CD4-positive, alpha-beta T cell treated with Interleukin-6 at 100 ng/mL for 8 hours (primary cell): ENCODE data around the gene AP4M1.
"Not testable (repeated sequence)": the region's sequence is repeated elsewhere in the genome, so short reads cannot be mapped to it uniquely, and the experiment has no call there.

Experiments used
- DNase-seq: peaks from one replicate; pipeline ENCODE4 v3.0.0-alpha.2; 2020; ENCODE audit warnings: mixed read lengths, low spot score

AP4M1 gene

DNA sequence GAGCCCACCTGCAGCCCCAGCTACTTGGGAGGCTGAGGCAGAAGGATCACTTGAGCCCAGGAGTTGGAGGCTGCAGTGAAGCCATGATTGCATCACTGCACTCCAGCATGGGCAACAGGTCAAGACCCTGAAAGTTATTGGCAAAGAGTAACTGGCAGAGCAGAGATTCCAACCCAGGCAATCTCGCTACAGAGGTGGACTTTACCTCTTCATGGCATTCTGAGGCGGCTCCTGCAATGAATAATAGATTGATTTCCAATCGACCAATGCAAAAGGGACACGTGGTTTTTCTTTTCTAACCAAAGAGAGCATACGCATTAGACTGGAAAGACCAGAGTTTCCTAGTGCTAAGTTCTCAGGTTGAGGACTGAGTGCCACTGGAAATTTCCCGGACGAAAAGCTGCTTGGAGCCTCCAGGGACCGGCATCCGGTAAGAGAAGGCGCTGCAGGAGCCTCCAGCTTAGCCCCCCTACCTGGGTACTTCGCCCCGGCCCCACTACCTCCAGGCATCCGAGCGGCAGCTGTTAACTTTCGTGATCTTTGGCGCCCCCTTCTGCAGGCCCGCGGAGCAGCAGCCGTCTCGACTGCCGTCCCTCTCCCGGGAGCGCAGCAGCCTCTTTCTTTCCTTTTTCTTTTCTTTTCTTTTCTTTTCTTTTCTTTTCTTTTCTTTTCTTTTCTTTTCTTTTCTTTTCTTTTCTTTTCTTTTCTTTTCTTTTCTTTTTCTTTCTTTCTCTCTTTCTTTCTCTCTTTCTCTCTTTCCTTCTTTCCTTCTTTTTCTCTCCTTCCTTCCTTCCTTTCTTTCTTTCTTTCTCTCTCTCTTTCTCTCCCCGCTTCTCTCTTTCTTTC is 29.4 kb downstream of the AP4M1 start:
- DNase-seq: peak; percentile 81

DNA sequence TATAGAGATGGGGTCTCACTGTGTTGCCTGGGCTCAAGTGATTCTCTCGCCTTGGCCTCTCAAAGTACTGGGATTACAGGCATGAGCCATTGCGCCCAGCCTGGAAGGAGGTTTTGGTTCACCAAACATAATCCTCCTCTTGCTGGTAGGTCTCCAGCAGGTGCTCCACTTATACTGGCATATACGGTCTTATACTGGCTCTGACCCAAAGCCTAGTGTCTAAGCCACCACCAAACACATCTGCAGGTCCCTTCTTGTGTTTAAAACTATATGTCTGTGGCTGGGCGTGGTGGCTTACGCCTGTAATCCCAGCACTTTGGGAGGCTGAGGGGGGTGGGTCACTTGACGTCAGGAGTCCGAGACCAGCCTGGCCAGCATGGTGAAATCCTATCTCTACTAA is 30.7 kb downstream of the AP4M1 start:
- DNase-seq: no peak

DNA sequence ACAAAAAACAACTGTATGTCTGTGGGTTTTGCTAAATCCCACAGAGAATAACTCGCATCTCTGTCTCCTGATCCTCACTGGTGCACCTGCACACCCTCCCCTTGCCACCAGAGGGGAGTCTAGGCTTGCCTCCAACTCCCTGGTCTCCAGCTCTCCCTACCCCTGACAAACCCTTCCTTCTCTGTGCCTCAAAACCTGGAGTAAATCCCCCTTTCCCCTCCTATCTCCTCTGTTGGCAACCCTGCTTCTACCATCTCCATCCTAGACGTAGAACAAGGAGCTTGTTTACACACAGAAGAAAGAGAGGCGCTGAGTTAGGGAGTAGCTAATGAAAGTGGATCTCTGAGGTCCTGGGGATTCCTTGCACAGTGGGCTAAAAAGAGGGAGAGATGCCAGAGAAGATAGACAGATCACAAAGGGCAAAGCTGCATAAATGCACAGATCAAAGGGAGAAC is 31.3 kb downstream of the AP4M1 start:
- peak; percentile 73 for DNase-seq

DNA sequence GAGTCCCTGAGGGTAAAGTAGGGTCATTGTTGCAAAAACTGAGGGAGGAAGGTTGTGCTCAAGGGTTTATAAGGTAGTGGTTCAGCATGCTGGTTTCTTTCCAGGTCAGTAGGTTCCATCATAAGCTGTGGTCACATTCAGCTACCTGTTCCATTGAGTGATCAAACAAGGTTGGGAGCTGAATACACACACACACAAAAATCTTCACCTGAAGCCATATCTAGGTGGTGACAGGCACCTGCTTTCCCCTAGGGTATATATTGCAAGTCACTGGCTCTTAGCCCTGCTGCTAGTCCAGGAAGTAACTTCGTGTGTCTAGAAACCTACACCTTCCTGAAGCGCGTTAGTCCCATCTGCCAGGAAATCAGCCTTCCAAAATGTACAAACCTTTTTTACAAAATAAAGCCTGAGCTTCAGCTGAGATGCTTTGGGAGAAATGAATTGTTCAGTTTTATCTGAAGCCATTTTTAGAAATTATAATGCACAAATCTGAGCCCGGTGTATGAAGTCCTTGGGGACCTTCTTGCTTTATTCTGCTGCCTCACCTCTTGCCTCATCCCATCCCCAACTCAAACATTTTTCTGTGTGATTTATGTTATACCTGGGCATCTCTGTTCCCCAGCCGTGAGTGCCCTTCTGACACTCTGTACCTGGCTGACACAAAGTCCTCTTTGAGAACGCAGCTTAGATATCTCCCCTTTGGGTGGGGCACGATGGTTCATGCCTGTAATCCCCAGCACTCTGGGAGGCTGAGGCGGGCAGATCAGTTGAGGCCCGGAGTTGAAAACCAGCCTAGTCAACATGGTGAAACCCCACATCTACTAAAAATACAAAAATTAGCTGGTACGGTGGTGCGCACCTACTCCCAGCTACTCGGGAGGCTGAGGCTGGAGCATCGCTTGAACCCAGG is 36.7 kb downstream of the AP4M1 start:
- DNase-seq: no peak

DNA sequence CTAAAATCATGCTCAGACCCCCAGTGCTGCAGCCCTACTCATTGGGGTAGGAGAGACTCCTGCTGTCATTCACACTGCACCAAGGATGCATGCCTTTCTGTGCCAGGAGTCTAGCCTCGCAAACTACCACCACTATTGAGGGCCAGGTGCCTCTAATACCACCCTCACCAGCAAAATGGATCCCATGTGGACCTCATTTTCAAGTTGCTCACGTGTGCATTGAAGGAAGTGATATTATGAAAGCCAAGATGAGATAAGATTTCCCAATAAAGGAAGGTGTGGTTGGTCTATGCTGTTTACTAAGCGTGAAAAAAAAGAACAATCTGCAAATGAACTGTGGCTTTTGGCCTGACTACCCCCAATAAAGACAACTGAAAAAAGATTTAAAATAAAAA is 40.1 kb downstream of the AP4M1 start:
- no peak for DNase-seq

DNA sequence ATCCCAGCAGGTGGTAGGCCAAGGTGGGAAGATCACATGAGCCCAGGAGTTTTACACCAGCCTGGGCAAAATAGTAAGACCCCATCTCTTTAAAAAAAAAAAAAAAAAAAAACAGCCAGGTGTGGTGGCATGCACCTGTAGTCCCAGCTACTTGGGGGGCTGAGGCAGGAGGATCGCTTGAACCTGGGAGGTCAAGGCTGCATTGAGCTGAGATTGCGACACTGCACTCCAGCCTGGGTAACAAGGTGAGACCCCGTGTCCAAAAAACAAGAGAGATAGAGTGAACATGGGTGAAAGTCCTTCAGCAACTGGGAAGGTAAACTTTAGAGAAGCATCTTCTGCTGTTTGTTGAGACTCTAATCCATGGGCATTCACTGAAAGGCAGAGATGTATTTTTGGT is 41.0 kb downstream of the AP4M1 start:
- no peak for DNase-seq

DNA sequence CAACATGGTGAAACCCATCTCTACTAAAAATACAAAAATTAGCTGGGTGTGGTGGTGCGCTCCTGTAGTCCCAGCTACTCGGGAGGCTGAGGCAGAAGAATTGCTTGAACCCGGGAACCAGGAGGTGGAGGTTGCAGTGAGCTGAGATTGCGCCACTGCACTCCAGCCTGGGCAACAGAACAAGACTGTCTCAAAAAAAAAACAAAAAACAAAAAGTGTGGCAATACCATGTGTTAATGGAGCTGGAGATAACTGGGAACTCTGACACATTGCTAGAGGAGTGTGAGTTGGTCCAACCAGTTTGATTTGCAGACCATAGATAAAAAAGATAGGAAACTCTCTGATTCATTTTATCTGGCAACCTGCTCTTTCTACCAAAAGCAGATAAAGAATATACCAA is 44.9 kb downstream of the AP4M1 start:
- DNase-seq: not testable (repeated sequence)

DNA sequence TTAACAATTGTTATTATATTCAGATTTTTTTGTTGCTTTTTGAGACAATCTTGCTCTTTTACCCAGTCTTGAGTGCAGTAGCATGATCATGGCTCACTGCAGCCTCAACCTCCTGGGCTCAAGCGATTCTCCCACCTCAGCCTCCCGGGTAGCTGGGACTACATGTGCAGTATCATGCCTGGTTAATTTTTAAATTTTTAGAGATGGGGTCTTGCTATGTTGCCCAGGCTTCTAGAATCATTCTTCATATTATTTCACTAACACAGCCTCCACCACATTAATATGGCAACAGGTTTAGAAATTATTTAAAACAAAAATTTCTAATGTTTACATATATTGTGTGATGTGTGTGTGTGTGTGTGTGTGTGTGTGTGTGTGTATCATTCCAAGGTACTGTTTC is 45.8 kb downstream of the AP4M1 start:
- no peak for DNase-seq

DNA sequence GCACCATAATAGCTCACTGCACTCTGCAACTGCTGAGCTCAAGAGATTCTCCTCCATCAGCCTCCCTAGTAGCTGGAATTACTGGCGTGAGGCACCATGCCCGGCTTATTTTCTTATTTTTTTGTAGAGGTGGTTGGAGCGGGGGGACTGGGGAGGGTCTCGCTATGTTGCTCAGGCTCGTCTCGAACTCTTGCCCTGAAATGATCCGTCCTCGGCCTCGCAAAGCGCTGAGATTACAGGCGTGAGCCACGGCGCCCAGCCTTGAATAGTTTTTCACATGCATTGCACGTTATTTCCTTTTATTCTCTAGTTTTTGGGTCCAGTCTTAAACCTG is 46.7 kb downstream of the AP4M1 start:
- no peak for DNase-seq

DNA sequence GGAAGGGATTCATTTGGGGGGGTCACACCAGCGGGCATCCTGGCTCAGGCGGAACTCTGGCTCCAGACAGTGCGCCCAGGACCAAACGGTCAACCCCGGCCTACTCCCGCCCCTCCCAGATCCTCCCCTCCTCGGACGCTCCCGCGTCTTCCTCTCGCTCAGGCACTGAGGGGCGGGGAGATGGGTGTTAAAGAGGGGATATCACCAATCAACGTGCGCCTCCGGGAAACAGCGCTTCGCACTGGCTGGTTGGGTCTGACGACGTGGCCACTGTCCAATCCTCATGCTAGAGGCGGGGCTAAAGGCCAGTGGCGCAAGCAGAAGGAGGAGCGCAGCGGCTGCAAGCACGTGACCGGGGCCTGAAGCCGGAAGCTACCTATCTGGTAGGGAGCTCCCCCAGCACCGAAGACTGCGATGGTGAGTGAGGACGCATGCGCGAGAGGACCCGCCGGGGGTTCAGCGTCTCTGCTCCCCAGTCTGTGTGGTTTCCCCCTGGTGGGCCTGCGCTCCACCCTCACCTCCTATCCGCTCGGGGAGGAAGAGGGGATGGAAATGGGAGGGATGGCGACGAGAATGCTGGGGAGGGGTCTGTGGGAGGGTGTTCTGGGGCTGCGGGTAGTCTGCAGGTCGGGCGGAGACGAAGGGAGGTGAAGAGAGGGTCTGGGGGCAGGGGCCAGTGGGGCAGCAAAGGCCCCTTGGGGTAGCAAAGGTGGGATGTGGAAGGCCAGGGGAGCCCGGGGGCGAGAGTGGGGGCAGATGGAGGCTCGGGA is 47.3 kb downstream of the AP4M1 start, which contains the start of gene LAMTOR4:
LAMTOR4 (plus strand) TSS at position 360 of the 770 bp plus-strand sequence; CDS start at position 415, 55 bp downstream.
- peak; percentile 99 for DNase-seq

DNA sequence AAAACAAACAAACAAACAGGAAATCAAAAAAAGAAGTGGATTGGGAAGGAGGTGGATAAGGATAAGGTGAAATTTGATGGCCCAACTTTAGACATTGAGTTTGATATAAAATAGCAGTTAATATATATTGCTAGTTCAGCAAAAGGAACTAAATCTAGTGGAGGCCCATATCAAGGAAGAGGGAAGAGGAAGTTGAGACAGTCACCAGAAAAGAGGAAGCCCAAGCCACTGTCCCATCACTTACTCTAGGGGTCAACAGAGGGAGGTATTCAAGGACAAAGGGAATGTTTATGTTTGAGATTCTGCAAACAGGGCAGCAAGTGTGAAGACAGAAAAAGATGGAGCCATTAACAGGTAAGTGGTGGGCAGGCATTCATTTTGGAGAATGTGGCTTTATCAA is 51.0 kb downstream of the AP4M1 start:
- no peak for DNase-seq

DNA sequence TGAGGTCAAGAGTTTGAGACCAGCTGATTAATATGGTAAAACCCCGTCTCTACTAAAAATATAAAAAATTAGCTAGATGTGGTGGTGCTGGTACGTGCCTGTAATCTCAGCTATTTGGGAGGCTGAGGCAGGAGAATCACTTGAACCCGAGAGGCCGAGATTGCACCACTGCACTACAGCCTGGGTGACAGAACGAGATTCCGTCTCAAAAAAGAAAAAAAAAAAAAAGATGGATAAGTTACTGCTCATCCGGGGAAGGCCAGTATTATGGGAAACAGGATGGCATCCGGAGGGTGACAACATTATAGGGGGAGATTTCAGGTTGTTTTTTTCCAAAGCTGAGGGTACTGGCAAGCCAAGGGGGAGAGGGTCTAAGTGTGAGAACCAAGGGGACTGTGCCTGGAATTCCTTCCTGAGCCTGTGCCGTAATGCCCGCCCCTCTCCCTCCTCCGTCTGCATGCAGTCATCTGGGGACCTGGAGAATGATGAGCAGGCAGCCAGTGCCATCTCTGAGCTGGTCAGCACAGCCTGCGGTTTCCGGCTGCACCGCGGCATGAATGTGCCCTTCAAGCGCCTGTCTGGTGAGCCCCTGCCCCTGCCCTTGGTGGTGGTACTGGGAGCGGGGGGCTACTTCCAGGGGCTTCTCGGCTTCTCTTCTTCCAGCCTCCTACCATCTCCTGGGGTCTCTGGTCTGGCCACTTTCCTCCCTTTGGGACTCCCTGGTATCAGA is 51.7 kb downstream of the AP4M1 start:
- no peak for DNase-seq

DNA sequence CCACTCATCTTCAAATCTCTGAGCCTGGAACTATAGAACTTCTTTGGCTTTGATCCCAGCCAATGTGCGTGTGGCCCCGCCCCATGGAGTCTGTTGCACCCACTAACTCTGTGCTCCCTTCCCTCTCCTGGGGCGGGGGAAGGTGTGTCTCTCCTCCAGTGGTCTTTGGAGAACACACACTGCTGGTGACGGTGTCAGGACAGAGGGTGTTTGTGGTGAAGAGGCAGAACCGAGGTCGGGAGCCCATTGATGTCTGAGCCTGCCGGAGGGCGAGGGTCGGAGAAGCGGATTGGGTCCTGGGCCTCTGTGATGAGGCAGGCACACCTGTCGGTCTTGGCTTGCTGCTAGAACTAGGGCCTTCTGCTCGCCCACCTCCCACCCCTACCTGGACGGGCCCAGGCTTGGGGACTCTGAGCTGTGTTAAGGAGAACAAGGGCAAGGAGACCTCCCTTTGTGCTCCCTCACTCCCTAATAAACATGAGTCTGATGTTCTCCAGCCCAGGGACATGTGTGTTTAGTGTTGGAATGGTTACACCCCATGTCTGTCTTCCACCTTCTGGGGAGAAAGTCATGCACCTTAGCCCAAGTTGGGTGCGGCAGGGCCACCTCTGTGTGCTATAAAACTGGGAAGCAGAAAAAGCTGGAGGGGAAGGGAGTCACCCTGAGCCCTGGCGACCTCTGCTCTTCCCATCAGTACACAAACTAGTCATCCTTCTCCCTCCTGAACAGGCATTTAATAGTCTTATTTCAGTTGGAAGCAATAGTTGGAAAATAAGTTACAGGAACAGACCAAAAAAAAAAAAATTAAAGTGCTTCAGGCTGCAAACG is 52.5 kb downstream of the AP4M1 start:
- no peak for DNase-seq

DNA sequence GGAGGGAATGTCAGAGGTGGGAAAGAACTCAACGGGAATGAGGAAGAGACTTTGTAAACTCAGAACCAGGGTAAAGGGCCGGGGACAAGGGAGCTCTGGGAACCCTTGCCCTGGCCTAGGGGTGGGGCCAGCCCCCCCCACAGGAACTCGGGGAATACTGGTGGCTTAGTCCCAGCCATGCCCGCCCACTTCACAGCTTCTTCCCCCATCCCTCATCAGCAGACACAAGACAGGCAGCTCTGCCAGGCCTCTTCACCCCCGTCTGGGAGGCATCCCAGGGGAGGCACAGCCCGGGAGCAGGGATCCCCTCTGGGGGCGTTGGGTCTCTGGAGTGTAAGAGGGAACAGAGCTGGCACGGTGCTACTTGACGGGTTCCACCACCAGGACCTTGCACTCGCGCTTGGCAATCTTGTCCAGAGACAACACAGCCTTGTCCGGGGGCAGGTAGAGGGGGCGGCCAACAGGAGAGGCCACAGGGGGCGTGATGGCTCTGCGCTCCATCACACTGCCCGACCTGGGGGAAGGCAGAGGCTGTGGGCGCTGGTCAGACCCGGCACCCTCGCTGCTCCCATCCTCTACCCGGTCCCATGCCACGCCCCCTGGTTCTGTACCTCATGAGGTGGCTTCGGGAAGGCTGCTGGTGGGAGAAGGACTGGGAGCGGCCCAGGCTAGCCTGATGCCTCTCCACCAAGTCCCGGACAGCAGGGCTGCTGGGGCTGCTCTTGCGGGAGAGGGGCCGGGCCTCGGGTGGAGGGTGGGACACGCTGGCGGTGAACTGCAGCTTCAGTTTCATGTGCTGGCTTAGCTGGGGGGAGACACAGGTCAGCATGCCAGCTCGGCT is 53.4 kb downstream of the AP4M1 start:
- no peak for DNase-seq

DNA sequence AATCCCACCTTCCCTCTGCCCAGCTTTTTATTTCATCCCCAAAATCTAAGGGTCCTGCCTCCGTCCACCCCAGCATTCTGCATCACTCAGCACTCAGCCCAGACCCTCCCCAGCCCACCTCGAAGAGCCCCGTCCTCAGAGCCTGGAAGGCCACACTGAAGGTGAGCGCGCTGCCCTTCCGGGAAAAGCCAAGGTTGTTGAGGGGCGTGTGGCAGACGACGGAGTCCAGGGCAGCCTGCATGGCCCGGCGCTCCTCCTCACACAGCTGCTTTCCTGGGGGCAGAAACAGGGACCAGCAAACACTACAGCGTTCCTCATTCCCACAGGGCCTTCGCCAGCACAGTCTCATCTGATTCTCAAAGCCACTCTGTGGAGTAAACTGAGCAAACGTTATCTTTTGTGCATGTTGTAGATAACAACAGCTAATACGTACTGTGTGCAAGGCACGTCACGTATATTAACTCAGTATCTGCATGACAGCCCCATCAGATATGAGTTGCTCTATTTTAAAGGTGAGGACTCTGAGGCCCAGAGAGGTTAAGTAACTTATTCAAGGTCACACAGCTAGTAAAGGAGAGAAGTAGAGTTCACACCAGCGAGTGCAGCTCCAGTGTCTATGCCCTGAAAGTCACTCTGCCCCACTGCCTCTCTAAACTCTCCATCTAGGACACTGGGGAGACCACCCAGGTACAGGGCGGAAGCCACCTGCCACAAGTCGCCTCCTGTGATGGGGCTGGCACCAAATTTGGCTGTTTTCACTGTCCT is 54.3 kb downstream of the AP4M1 start:
- DNase-seq: no peak

DNA sequence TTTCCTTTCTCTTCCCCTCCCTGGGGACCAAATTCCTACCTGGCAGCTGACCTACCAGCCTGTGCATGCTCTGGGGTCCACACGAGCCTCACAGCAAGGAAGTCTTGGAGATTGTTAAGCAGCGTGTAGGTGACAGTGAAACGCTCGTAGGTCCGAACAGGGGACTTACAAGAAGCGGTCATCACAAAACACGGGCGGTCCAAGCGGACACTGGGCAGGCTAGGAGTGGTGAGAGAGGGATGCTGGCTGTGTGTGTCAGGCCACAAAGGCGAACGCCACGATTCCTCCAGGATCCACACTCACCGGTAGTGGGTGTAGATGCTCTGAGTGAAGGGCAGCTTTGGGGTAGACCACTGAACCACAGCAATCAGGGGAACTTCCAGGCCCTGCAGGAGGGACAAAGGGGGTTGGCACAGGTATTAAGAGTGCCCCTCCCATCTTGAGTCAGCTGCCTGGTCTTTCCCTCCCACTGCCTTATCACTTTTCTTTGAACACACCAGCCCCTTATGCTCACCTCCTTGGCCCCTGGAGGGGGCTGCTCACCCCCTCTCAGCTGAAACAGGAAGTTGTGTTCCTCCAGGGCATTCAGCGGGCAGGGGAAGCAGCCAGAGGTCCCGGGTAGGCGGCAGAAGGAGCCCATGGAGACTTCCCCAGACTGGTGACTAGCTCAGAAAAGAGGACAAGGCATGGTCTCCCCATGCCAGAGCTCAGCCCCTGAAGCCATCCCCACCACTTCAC is 55.1 kb downstream of the AP4M1 start:
- DNase-seq: no peak

DNA sequence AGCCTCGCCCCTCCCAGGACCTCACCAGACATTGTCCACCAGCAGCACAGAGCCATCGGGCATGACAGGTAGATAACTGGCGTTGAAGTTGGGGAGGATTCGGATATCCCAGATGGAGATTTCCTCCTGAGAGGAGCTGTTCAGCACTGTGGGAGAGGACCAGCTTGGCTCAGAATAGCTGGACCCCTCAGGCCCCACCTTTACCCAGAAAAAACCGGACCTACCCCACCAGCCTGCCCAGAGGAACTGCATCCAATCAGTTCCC is 55.6 kb downstream of the AP4M1 start:
- DNase-seq: no peak
